Regular cardiac myocyte (primary cell): ENCODE measurements around the gene ZFC3H1. TPM values are rescaled to one million over a fixed set of nuclear protein-coding genes. Genes with fewer than 3 reads are reported as not detected.

Experiments used
- total RNA-seq: library from RNA; depleted of rRNA; stranded (reverse); fragments of >200 nt; gene quantifications from 2 replicates; pipeline ENCODE4 v1.2.3, GENCODE V29; 2014

ZFC3H1 gene
- total RNA-seq = 17.4 and 33.0 TPM in 2 replicates

GRCh38 chr12:71663561-71664410 is at the start of gene ZFC3H1, which contains the start of gene THAP2:
Gene ZFC3H1, minus strand, starts transcription at chr12:71663848. Its CDS starts 238 bp downstream, at chr12:71663610.
Gene THAP2, plus strand, starts transcription at chr12:71664301. Its CDS starts 209 bp downstream, at chr12:71664510.

GRCh38 chr12:71685914-71686657 is 22.4 kb upstream of the ZFC3H1 start, which contains the start of gene TMEM19:
Gene TMEM19, plus strand, starts transcription at chr12:71686082. Its CDS starts 599 bp downstream, at chr12:71686681.

Other genes with a start within 250 kb of the ZFC3H1 start
- 0.58 and 1.7 TPM in 2 replicates for gene LGR5, start 224.1 kb downstream of the ZFC3H1 start, total RNA-seq
- gene THAP2, start 453 bp upstream of the ZFC3H1 start, total RNA-seq = 3.6 and 7.0 TPM in 2 replicates
- gene TMEM19, start 22.2 kb upstream of the ZFC3H1 start, total RNA-seq = 44.7 and 45.9 TPM in 2 replicates
- gene RAB21, start 91.0 kb upstream of the ZFC3H1 start, total RNA-seq = 14.1 and 45.1 TPM in 2 replicates
- gene TBC1D15, start 175.9 kb upstream of the ZFC3H1 start, total RNA-seq = 25.1 and 27.0 TPM in 2 replicates